ENCODE measurements around the gene LRRC8C. TPM values are rescaled to one million over a fixed set of nuclear protein-coding genes. Genes with fewer than 3 reads are reported as not detected.
"Not testable (repeated sequence)": the region's sequence is repeated elsewhere in the genome, so short reads cannot be mapped to it uniquely, and the experiment has no call there.

The LRRC8C gene
- total RNA-seq, result 46.8 and 46.9 TPM in 2 replicates

- intact Hi-C loops (cut with micrococcal nuclease), result loop anchor here (1.0 to 5.0 kb wide), 6 partner anchors 25 to 211 kb away; no protein-coding TSS in a partner anchor
Measured at GRCh38 chr1:89632657-89633247, at the start of gene LRRC8C. Gene LRRC8C, plus strand, starts transcription at chr1:89633120. Its CDS starts 53,354 bp downstream, at chr1:89686474.

- intact Hi-C loops (cut with micrococcal nuclease), result no loop called here
Measured at GRCh38 chr1:89584211-89584610, 48.7 kb upstream of the LRRC8C start.

DNA sequence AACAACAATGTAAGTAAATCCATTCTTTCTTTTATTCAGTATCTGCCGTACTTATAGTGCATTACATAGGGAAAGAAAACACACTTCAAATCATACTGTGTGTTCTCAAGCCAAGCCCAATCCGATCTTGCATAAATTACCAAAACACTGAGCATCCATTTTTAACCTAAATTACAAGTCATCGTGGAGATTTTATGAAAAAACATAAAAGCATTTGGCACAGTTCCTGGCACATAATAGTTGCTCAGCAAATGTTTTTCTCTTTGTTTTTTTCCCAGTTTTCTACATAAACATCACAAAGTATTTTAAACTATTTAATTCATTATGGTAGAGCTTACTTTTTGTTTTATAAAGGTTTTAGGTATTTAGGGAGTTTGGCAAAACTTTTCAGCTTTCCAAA, 48.1 kb upstream of the LRRC8C start:
- intact Hi-C loops (cut with micrococcal nuclease), result no loop called here

GRCh38 chr1:89587729-89588161, 45.2 kb upstream of the LRRC8C start:
- intact Hi-C loops (cut with micrococcal nuclease), result no loop called here

DNA sequence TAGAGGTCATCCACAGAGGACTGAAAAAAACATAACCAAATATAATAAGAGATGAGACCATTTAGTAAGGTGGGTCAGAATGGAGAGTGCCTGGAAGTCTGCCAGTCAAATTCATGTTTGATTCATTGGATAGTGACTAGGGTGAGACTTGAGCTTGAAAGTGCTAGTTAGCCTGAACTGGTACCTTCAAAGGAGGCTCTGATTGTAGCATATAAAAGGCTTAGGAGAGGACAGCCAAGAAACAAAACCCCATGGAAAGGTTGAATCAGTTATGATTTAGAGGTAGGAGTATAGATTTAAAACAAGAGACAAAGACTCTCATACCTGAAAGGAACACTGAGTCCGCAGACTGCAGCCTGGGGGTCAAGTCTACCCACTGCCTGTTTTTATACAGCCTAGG, 44.4 kb upstream of the LRRC8C start:
- intact Hi-C loops (cut with micrococcal nuclease), result no loop called here

DNA sequence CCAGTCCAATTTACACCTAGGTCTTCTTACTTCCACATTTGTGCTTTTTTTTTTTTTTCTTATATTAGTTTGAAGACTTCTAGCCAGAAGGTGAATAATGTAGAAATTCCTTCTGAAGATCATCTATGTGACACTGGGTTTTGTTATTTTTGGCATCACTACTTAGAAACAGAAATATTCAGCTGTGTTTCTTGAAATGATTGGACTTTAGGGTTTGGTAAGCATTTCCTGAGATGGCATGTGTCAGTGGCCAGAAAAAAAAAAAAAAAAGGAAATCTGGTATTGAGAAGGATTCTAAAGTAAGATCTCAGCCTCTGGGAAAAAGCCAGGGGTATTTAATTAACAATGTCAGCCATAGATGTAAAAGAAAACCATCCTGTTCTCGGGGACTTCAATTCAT, 43.4 kb upstream of the LRRC8C start:
- intact Hi-C loops (cut with micrococcal nuclease), result no loop called here

GRCh38 chr1:89590341-89591080, 42.4 kb upstream of the LRRC8C start:
- intact Hi-C loops (cut with micrococcal nuclease), result no loop called here

DNA sequence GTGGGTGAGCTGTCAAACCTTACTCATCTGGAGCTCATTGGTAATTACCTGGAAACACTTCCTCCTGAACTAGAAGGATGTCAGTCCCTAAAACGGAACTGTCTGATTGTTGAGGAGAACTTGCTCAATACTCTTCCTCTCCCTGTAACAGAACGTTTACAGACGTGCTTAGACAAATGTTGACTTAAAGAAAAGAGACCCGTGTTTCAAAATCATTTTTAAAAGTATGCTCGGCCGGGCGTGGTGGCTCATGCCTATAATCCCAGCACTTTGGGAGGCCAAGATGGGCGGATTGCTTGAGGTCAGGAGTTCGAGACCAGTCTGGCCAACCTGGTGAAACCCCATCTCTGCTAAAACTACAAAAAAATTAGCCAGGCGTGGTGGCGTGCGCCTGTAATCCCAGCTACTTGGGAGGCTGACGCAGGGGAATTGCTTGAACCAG, 40.0 kb upstream of the LRRC8C start:
- intact Hi-C loops (cut with micrococcal nuclease), result not testable (repeated sequence)

GRCh38 chr1:89594096-89594740, 38.7 kb upstream of the LRRC8C start:
- intact Hi-C loops (cut with micrococcal nuclease), result no loop called here

GRCh38 chr1:89596698-89597097, 36.2 kb upstream of the LRRC8C start:
- intact Hi-C loops (cut with micrococcal nuclease), result no loop called here

DNA sequence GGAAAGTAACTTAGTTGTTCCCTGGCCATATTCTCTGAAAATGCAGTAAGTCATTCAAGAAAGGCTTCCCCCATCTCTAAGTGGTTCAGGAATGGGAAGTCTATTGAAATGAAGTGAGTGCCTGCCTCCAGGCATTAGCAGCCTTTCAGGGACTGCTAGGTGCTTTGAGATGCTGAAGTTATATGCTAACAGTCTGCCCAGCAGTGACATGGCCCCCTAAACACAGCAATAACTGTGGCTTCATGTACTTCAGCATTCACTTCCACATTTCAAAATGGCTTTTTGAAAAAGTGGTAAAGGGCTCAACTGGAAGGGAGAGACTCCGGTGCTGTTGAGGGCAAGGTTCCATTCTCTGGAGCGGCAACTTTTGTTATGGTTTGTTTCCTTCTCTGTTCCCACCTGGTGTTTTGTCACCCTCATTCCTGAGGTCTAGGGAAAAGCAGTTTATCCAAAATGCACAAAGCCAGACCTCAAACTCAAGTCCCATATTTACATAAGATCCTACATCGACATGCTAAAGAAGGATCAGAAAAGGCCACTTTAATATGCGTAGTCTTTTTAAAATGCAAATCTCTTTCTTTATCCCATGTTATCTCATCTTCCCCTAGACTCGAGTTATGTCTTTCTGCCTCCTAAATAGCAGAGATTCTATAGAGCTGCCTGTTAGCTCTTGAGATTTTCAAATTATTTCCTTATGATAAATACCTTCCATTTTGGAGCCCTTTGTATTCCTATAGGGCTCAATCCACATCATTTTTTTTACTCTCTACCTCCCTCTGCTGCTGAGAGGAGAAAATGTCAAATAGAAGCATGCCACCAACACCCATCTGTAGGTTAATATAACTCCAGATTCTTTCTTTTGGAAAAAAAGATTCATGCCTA, 34.2 kb upstream of the LRRC8C start:
- intact Hi-C loops (cut with micrococcal nuclease), result loop anchor here (1.0 to 2.0 kb wide), 2 partner anchors 115 to 164 kb away; no protein-coding TSS in a partner anchor

DNA sequence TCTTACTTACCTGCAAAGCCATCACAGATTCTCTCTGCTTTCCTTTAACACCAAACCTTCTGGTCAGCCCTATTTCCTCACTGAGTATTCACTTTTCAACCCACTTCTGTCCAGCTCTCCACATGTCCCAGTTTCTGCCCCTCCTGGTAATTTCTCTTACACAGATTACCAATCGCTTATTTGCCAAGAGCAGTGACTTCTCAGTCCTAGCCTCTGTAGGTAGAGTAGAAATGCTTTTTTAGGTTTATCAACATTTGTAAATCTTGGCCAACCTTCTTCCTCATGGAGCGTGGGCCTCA, 33.6 kb upstream of the LRRC8C start:
- intact Hi-C loops (cut with micrococcal nuclease), result loop anchor here (1.0 to 2.0 kb wide), 2 partner anchors 116 to 164 kb away; no protein-coding TSS in a partner anchor

- intact Hi-C loops (cut with micrococcal nuclease), result no loop called here
Measured at GRCh38 chr1:89600451-89601224, 32.3 kb upstream of the LRRC8C start.

DNA sequence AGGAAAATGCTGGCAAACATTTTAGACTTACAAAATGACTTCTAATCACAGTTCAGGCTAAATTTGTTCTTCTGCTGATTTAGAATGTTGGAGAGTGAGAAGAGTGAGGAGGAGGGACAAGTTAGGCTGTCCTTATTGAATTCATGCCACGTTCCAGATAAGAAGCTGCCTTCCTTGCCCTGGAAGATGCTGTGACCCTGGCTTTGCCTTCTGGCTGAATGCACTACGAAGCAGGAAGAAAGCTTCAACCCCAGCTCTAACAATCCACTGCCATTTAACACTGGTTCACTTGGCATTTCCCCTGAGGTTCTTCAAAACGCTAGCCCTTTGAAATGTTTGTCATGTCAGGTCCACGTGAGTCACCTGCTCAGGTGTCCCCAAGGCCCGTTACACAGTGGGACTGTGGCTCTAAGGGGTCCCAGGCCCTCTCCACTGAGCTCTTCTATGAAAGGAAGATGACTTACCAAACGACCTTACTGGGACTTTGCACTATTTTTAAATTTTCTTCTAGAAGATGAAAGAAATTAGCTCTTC, 30.0 kb upstream of the LRRC8C start:
- intact Hi-C loops (cut with micrococcal nuclease), result no loop called here

GRCh38 chr1:89603651-89604413, 29.1 kb upstream of the LRRC8C start:
- intact Hi-C loops (cut with micrococcal nuclease), result no loop called here

GRCh38 chr1:89604414-89604735, 28.5 kb upstream of the LRRC8C start:
- intact Hi-C loops (cut with micrococcal nuclease), result no loop called here

DNA sequence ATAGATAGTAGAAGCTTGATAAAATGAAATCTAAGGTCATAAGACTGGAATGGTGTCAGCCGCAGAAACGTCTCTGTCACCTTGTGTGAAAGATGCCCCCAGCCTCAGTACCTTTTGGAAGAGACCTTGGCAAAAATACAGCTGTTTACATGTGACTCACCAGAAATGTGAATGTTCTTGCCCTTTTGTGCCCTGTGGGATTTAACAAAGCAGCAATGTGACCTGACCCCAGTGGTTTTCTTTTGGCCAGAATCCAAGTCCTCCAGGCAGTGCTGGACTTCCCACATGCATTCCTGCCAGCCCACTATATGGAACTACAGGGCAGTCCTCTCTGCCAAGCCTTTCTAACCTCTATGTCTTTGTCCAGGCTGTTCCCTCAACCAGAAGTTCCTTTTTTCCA, 27.2 kb upstream of the LRRC8C start:
- intact Hi-C loops (cut with micrococcal nuclease), result loop anchor here (1.0 kb wide), 1 partner anchor 613 kb away; the partner anchor contains the start of genes KYAT3 and RBMXL1

DNA sequence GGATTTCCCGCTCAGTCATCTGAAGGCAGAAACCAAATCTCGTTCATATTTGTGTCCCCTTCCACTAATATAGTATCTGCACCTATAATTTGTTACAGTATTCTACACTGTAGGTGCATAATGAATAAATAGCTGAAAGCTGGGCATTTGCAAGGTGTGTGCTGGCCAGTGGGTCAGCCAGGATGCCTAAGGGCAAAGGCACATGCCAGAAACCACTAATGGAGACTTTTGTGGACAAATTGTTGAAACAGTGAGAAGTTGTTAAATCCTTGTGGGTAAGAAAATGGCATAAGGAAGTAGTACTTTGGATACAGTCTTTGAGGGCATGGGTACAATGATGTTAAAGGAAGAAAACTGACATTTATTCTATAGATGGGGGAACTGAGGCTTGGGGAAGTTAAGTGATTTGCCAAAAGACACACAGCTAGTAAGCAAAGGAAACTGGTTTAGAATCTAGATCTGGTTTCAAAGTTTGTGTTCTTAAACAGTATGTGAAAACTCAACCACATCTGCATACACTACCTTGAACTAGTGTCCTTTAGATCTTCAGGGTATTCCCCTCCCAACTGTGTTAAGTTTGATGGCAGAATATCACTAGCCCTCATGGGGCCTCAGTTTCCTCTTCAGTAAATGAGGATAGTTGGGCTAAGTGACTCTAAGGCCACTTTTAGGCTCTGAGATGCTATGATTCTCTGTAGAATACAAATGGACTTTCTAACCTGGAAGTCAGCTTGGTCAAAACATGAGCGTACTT, 26.5 kb upstream of the LRRC8C start:
- intact Hi-C loops (cut with micrococcal nuclease), result loop anchor here (1.0 kb wide), 1 partner anchor 614 kb away; the partner anchor contains the start of genes KYAT3 and RBMXL1

DNA sequence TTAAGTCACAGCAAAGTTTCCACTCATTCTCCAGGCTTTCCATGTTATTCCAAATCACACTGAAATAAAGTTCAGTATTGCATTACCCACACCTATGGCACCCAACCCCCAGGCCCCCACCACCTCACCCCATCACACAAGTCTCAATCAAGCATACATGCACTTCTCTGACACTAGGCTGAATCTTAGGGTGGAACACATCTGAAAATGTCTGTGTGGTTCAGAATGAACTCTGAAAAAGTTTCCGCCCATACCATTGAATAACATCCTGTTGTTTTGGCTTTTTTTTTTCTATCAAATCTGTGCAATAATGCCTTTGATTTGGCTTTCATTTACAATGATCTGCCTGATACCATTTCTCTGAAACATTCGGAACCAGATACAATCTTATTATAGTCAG, 25.8 kb upstream of the LRRC8C start:
- intact Hi-C loops (cut with micrococcal nuclease), result loop anchor here (1.0 kb wide), 2 partner anchors 25 to 156 kb away; no protein-coding TSS in a partner anchor

All from T-helper 2 cell treated with Interferon-gamma antibody and Interleukin-4, amounts not matched to agents 100 ng/mL and 5 ng/mL, for 36 hours (primary cell).